K562 (cell line): ENCODE measurements around the gene ITGA11. TPM values are rescaled to one million over a fixed set of nuclear protein-coding genes. Genes with fewer than 3 reads are reported as not detected.

Experiments
- ATAC-seq: fragments of 200-7000 bp; cut with Tn5 transposase; 3 replicates; pipeline ENCODE4 v1.9.1; 2020; ENCODE audit warnings: moderate library complexity
- BruUV-seq: library from RNA; stranded (reverse); fragments of 400-500 nt; replicated peaks from 2 replicates; lab custom pipeline; 2021; lab: Mats Ljungman, UMichigan
- CTCF ChIA-PET: fragments of 300-600 bp; formaldehyde crosslinking; extraction: SDS; loops from one replicate; lab custom pipeline; 2021; ENCODE audit warnings: low intra/inter-chr PET ratio; lab: Yijun Ruan, JAX
- POLR2A ChIA-PET: fragments of 300-600, 350-650 bp; sonication (Branson Sonifier 250); formaldehyde crosslinking; extraction: SDS; loops from one replicate; lab custom pipeline; 2021; ENCODE audit warnings: antibody characterized with exemption, inconsistent platforms; lab: Yijun Ruan, JAX
- DNase-seq, 4 experiments: peaks; one replicate each; pipeline versions ENCODE4 v3.0.0 to v3.0.0-alpha.2; 2011 to 2018; ENCODE audit warnings: low spot score in 3 of 4, mixed read lengths in 3 of 4; ENCODE audit errors: extremely low read depth in 1 of 4
- FAIRE-seq: peaks from 2 replicates; lab custom pipeline; 2011; peaks lifted over from hg19 to GRCh38; lab: Jason Lieb, UNC
- H2AFZ ChIP-seq: 2 replicates; pipeline ENCODE4 v1.6.0; 2011; ENCODE audit warnings: low read depth, low read length, control low read depth, inconsistent platforms
- H3K27ac ChIP-seq: fragments of 200-600 bp; 3 replicates; pipeline ENCODE4 v1.8.0; 2011; ENCODE audit warnings: low read depth, mild to moderate bottlenecking, control low read depth, inconsistent platforms, low read length, moderate library complexity, mixed read lengths; ENCODE audit errors: extremely low read depth
- H3K27me3 ChIP-seq, 2 experiments: fragments of 300-600 bp in 1 of 2; 2 replicates in 1 of 2; 3 replicates in 1 of 2; pipeline versions ENCODE4 v1.6.0 to v1.8.0; 2011; ENCODE audit warnings: inconsistent platforms in 2 of 2, low read length in 2 of 2, mild to moderate bottlenecking in 1 of 2, mixed read lengths in 1 of 2, moderate library complexity in 1 of 2; ENCODE audit not compliant: control insufficient read depth in 2 of 2, insufficient read depth in 2 of 2
- H3K36me3 ChIP-seq: fragments of 300-600 bp; 3 replicates; pipeline ENCODE4 v1.8.0; 2011; ENCODE audit warnings: mild to moderate bottlenecking, low read length, inconsistent platforms; ENCODE audit not compliant: control insufficient read depth, insufficient read depth
- H3K4me1 ChIP-seq, 2 experiments: fragments of 200-600 bp in 1 of 2; replicated peaks in 1 of 2; 2 replicates in 1 of 2; 3 replicates in 1 of 2; pipeline versions ENCODE4 v1.5.1 to v1.8.0; 2011; ENCODE audit warnings: inconsistent platforms in 2 of 2, low read length in 2 of 2, mild to moderate bottlenecking in 1 of 2, mixed read lengths in 1 of 2, moderate library complexity in 1 of 2; ENCODE audit not compliant: control insufficient read depth in 2 of 2, insufficient read depth in 2 of 2
- H3K4me2 ChIP-seq: 2 replicates; pipeline ENCODE4 v1.6.1; 2011; ENCODE audit warnings: low read length, control low read depth, inconsistent platforms, mixed read lengths; ENCODE audit not compliant: insufficient read depth
- H3K4me3 ChIP-seq: fragments of 200-600 bp; sonication (generic), shearing (Covaris generic); 2 replicates; pipeline ENCODE4 v1.5.1; 2016; ENCODE audit warnings: control low read depth, inconsistent platforms
- H3K79me2 ChIP-seq: fragments of 200-600 bp; 3 replicates; pipeline ENCODE4 v1.8.0; 2011; ENCODE audit warnings: low read length, inconsistent platforms; ENCODE audit not compliant: control insufficient read depth, insufficient read depth
- H3K9ac ChIP-seq, 2 experiments: 2 replicates each; pipeline versions ENCODE4 v1.6.0 to v1.6.1; 2011; ENCODE audit warnings: low read depth in 2 of 2, low read length in 2 of 2, control low read depth in 1 of 2, inconsistent platforms in 1 of 2, mild to moderate bottlenecking in 1 of 2, mixed read lengths in 1 of 2; ENCODE audit not compliant: insufficient read depth in 1 of 2
- H3K9me1 ChIP-seq: one replicate; pipeline ENCODE4 v1.6.0; 2011; ENCODE audit warnings: inconsistent platforms, mild to moderate bottlenecking, low read length, moderate library complexity; ENCODE audit not compliant: control insufficient read depth, insufficient read depth
- H3K9me3 ChIP-seq: replicated peaks from 2 replicates; pipeline ENCODE4 v1.5.1; 2011; ENCODE audit warnings: low read depth, low read length, inconsistent platforms; ENCODE audit not compliant: control insufficient read depth, insufficient read depth
- H4K20me1 ChIP-seq: replicated peaks from 2 replicates; pipeline ENCODE4 v1.6.1; 2011; ENCODE audit warnings: low read length, inconsistent platforms, mixed read lengths; ENCODE audit not compliant: control insufficient read depth, insufficient read depth
- ARNT ChIP-seq, 2 experiments: fragments of 450-650 bp; IDR thresholded peaks; 2 replicates each; pipeline ENCODE4 v1.6.1; 2016; ENCODE audit warnings: mild to moderate bottlenecking in 1 of 2
- CAMTA2 ChIP-seq: fragments of 250-450 bp; sonication (Bioruptor Pico); conservative IDR thresholded peaks from 2 replicates; pipeline ENCODE4 v1.5.1; 2022
- EHMT2 ChIP-seq: fragments of 450-650 bp; IDR thresholded peaks from 2 replicates; pipeline ENCODE4 v1.6.1; 2018; ENCODE audit warnings: antibody characterized with exemption
- FOXA3 ChIP-seq, 2 experiments: fragments of 450-650 bp in 1 of 2; sonication (generic) in 1 of 2; formaldehyde crosslinking; IDR thresholded peaks in 1 of 2; conservative IDR thresholded peaks in 1 of 2; 2 replicates each; pipeline versions ENCODE4 v1.4.0 to v1.8.0; 2020 to 2022; ENCODE audit warnings: mild to moderate bottlenecking in 2 of 2, missing genetic modification reagents in 1 of 2
- HDAC6 ChIP-seq: IDR thresholded peaks from 2 replicates; pipeline ENCODE4 v1.6.1; 2012; ENCODE audit warnings: low read depth, mild to moderate bottlenecking, control low read depth, inconsistent platforms, low read length, moderate library complexity
- HMG20B ChIP-seq: fragments of 250-450 bp; sonication (Bioruptor Pico); IDR thresholded peaks from 2 replicates; pipeline ENCODE4 v1.5.0; 2021; ENCODE audit warnings: mild to moderate bottlenecking
- MBD2 ChIP-seq: sonication (generic); IDR thresholded peaks from 2 replicates; pipeline ENCODE4 v1.6.1; 2016; ENCODE audit warnings: low read depth, borderline replicate concordance
- MXI1 ChIP-seq: IDR thresholded peaks from 2 replicates; pipeline ENCODE4 v1.6.1; 2011; ENCODE audit warnings: low read depth, mild to moderate bottlenecking, improper control_type of control experiment, low read length
- POU5F1 ChIP-seq: fragments of 150-350 bp; IDR thresholded peaks from 2 replicates; pipeline ENCODE4 v1.6.1; 2014; ENCODE audit warnings: borderline replicate concordance, low read length, low read depth, mild to moderate bottlenecking; ENCODE audit not compliant: partially characterized antibody
- RERE ChIP-seq: sonication (generic); formaldehyde crosslinking; IDR thresholded peaks from 2 replicates; pipeline ENCODE4 v1.8.0; 2023; ENCODE audit warnings: missing genetic modification reagents, mild to moderate bottlenecking, borderline replicate concordance
- SIX5 ChIP-seq, 2 experiments: IDR thresholded peaks; 2 replicates each; pipeline ENCODE4 v1.6.1; 2011; ENCODE audit warnings: low read length in 2 of 2, borderline replicate concordance in 1 of 2, low read depth in 1 of 2, mild to moderate bottlenecking in 1 of 2, moderate library complexity in 1 of 2; ENCODE audit not compliant: insufficient read depth in 1 of 2
- WGBS: fragments of 100-300 bp; shearing (Covaris generic); methylation state at CpG from one replicate; pipeline ENCODE4 v1.1.6; 2016; ENCODE audit warnings: low coverage, mixed read lengths; ENCODE audit not compliant: insufficient coverage; ENCODE audit errors: missing lambda C conversion rate; 5-methylcytosine and 5-hydroxymethylcytosine counted together
- in situ Hi-C: fragments of 300-500 bp; cut with MboI; formaldehyde crosslinking; loops from 4 replicates; pipeline ENCODE4 v1.15.0; 2018; ENCODE audit warnings: inconsistent platforms, mixed read lengths
- intact Hi-C: fragments of 100-400 bp; cut with micrococcal nuclease; formaldehyde crosslinking; loops from 2 replicates; pipeline ENCODE4 v1.14.2; 2022
- polyA plus RNA-seq, 8 experiments: library from polyadenylated mRNA; depleted of rRNA in 4 of 8; stranded (reverse) in 5 of 8; unstranded in 3 of 8; fragments of >200 nt; fragmentation: Nextera tagmentation in 2 of 8; fragmentation: Illumina TruSeq in 1 of 8; extraction: Ambion mirVana in 2 of 8; extraction: Trizol in 1 of 8; gene quantifications; 2 replicates each; pipeline versions ENCODE4 v1.2.1 to v1.2.3, GENCODE V29; 2011 to 2014; ENCODE audit warnings: inconsistent platforms in 1 of 8, missing spikeins in 1 of 8
- total RNA-seq, 7 experiments: library from RNA; depleted of rRNA in 6 of 7; stranded (reverse); fragments of >200 nt in 6 of 7; fragmentation: Illumina TruSeq in 2 of 7; extraction: Trizol in 2 of 7; gene quantifications; 2 replicates each; pipeline versions ENCODE4 v1.2.1 to v1.2.3, GENCODE V29; 2011 to 2021; ENCODE audit warnings: low replicate concordance in 1 of 7
- TF ChIP-seq, protein P1 (sequence below): fragments of 200-800 bp; sonication (Bioruptor generic); IDR thresholded peaks from 2 replicates; pipeline ENCODE4 v1.6.1; 2017; ENCODE audit warnings: missing genetic modification characterization, missing compliant biosample characterization

The ITGA11 gene
- total and polyA plus RNA-seq, 9 of the 15 experiments (the other 6 are each of a cell fraction or from before 2014, with no cell fraction given): 0.01 TPM; not detected in 8

DNA sequence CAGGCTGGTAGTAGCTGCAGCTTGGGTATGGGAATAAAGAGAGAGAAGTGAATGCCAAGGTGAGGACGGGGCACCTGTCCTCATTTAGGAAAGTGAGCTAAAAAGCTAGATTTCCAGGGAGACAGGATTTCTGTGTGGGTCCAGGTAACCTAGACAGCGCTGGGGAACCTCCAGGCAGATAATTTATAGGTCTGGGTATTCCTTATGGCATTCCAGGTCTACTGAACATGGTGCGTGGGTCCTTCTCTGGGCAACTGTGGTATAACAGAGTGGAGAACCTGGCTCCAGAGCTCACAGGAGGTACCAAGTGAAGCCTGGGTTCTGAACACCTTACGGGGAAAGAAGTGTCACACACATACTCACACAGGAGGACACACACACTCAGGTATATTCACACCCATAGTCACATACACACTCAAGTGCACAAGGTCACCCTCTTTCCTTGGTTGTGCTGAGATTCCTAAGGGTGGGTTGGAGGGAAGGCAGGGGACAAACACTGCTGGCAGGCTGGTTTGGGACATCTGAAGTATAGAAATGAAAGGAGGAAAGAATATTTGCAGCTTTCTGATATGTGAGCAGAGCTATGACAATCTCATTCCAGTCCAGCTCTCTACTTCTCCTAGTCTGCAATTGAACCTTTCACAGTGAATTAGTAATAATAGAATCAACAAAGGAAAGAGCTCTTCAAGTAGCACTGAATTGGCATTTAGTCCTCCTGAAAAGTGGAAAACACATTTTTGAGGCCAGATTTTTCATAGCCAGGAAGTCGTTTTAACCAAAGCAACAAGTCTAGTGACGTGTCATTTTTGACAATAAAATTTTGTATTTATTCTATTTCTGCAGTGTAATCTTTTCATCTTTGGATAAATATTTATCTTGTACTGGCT is 37.4 kb upstream of the ITGA11 start:
- Histone ChIP-seq H3K9me3 (no peaks in the 10 kb centered on the region), H3K4me2 (no peak overlapping the region), H3K9ac (no peak overlapping the region), H3K4me3 (no peak overlapping the region), H3K4me1 (peaks cover 0 to 12% of the 10 kb centered on the region in 2 experiments; a peak in 3 of 5 replicates), H3K79me2 (no peaks in the 10 kb centered on the region), H3K36me3 (no peaks in the 10 kb centered on the region), H3K27me3 (peaks cover 6 to 22% of the 10 kb centered on the region in 2 experiments; a peak in 4 of 5 replicates), H3K27ac (no peak overlapping the region), H3K9me1 (no peaks in the 10 kb centered on the region), H2AFZ (no peak overlapping the region), H4K20me1 (no peaks in the 10 kb centered on the region)
- in situ Hi-C loops: no loop called here
- TF ChIP-seq ARNT (IDR thresholded peaks at IDR 0.05): no peak
- TF ChIP-seq MBD2: no peak
- no peak for TF ChIP-seq HMG20B (CRISPR knock-in tag)
- TF ChIP-seq, protein P1, sequence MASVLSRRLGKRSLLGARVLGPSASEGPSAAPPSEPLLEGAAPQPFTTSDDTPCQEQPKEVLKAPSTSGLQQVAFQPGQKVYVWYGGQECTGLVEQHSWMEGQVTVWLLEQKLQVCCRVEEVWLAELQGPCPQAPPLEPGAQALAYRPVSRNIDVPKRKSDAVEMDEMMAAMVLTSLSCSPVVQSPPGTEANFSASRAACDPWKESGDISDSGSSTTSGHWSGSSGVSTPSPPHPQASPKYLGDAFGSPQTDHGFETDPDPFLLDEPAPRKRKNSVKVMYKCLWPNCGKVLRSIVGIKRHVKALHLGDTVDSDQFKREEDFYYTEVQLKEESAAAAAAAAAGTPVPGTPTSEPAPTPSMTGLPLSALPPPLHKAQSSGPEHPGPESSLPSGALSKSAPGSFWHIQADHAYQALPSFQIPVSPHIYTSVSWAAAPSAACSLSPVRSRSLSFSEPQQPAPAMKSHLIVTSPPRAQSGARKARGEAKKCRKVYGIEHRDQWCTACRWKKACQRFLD (CRISPR knock-in tag): no peak
- TF ChIP-seq EHMT2: no peak
- TF ChIP-seq MXI1: no peak
- TF ChIP-seq CAMTA2 (CRISPR knock-in tag): no peak
- TF ChIP-seq FOXA3 (CRISPR knock-in tag; conservative IDR thresholded peaks at IDR 0.05 in 1 of 2, IDR thresholded peaks at IDR 0.05 in 1 of 2): no peak
- TF ChIP-seq SIX5 (IDR thresholded peaks at IDR 0.05; ENCODE audit: borderline replicate concordance in 1 of 2, insufficient read depth in 1 of 2, low read depth in 1 of 2, low read length in 2 of 2): no peak
- no peak for TF ChIP-seq POU5F1
- no peak for TF ChIP-seq RERE (CRISPR knock-in tag)
- TF ChIP-seq HDAC6: no peak
- BruUV-seq: no TSS peak
- FAIRE-seq: no peak
- intact Hi-C loops: no loop called here
- ATAC-seq: no peak
- WGBS: 0% methylated on average over 6 of the region's 6 CpGs
- ChIA-PET CTCF (no interaction called here), POLR2A (interaction anchor here (0.6 to 1.1 kb wide), 2 partner anchors 46 to 501 kb away, joined by 3 read pairs; no protein-coding TSS in a partner anchor)
- DNase-seq: no peak
